H9 (cell line): Measurements from ENCODE around the gene AADAC. TPM values are rescaled to one million over a fixed set of nuclear protein-coding genes. Genes with fewer than 3 reads are reported as not detected.

ENCODE experiments used
- DNase-seq: peaks from one replicate; pipeline ENCODE4 v3.0.0-alpha.2; 2017
- H2AFZ ChIP-seq: one replicate; pipeline ENCODE4 v1.6.1; 2013; ENCODE audit warnings: mild to moderate bottlenecking, low read length, control low read depth, moderate library complexity
- H2AK5ac ChIP-seq: 2 replicates; pipeline ENCODE4 v1.6.1; 2013; ENCODE audit warnings: low read length, control low read depth, mixed read lengths; ENCODE audit not compliant: insufficient read length
- H2BK120ac ChIP-seq: one replicate; pipeline ENCODE4 v1.6.1; 2013; ENCODE audit warnings: low read depth, mild to moderate bottlenecking, low read length, control low read depth, inconsistent platforms; ENCODE audit not compliant: poor library complexity, severe bottlenecking
- H2BK12ac ChIP-seq: 2 replicates; pipeline ENCODE4 v1.6.1; 2013; ENCODE audit warnings: low read length, control low read depth, mixed read lengths, low read depth; ENCODE audit not compliant: insufficient read length
- H2BK15ac ChIP-seq: 2 replicates; pipeline ENCODE4 v1.6.1; 2013; ENCODE audit warnings: low read depth, low read length, control low read depth
- H2BK20ac ChIP-seq: one replicate; pipeline ENCODE4 v1.6.1; 2013; ENCODE audit warnings: low read depth, mild to moderate bottlenecking, low read length, control low read depth, inconsistent platforms; ENCODE audit not compliant: poor library complexity, severe bottlenecking
- H2BK5ac ChIP-seq: 2 replicates; pipeline ENCODE4 v1.6.1; 2013; ENCODE audit warnings: low read length, control low read depth, mixed read lengths; ENCODE audit not compliant: insufficient read length
- H3K14ac ChIP-seq: 2 replicates; pipeline ENCODE4 v1.6.1; 2013; ENCODE audit warnings: low read length, control low read depth; ENCODE audit not compliant: insufficient read depth
- H3K18ac ChIP-seq: 2 replicates; pipeline ENCODE4 v1.6.1; 2013; ENCODE audit warnings: low read depth, mild to moderate bottlenecking, mixed read lengths, low read length, control low read depth; ENCODE audit not compliant: insufficient read length
- H3K23ac ChIP-seq: 2 replicates; pipeline ENCODE4 v1.6.1; 2013; ENCODE audit warnings: low read length, control low read depth, mixed read lengths, low read depth; ENCODE audit not compliant: insufficient read length
- H3K23me2 ChIP-seq: 2 replicates; pipeline ENCODE4 v1.6.1; 2013; ENCODE audit warnings: low read depth, mild to moderate bottlenecking, mixed read lengths, low read length, control low read depth; ENCODE audit not compliant: insufficient read length, poor library complexity, severe bottlenecking
- H3K27ac ChIP-seq: 2 replicates; pipeline ENCODE4 v1.5.1; 2013; ENCODE audit warnings: low read length, control low read depth, mixed read lengths, low read depth; ENCODE audit not compliant: insufficient read length
- H3K27me3 ChIP-seq: 2 replicates; pipeline ENCODE4 v1.6.1; 2013; ENCODE audit warnings: low read length, control low read depth, inconsistent platforms; ENCODE audit not compliant: insufficient read depth
- H3K4ac ChIP-seq: 2 replicates; pipeline ENCODE4 v1.6.1; 2013; ENCODE audit warnings: low read depth, mild to moderate bottlenecking, control low read depth, inconsistent platforms, low read length, moderate library complexity
- H3K4me1 ChIP-seq: 2 replicates; pipeline ENCODE4 v1.6.1; 2013; ENCODE audit warnings: low read length, control low read depth, inconsistent platforms; ENCODE audit not compliant: insufficient read depth
- H3K4me2 ChIP-seq: 2 replicates; pipeline ENCODE4 v1.6.1; 2013; ENCODE audit warnings: low read length, control low read depth, mixed read lengths; ENCODE audit not compliant: insufficient read length, insufficient read depth
- H3K56ac ChIP-seq: 2 replicates; pipeline ENCODE4 v1.6.1; 2013; ENCODE audit warnings: low read depth, mild to moderate bottlenecking, mixed read lengths, low read length, control low read depth; ENCODE audit not compliant: insufficient read length
- H3K79me1 ChIP-seq: 2 replicates; pipeline ENCODE4 v1.6.1; 2013; ENCODE audit warnings: low read depth, mild to moderate bottlenecking, moderate library complexity, low read length, control low read depth, inconsistent platforms; ENCODE audit not compliant: insufficient read depth, poor library complexity, severe bottlenecking
- H3K79me2 ChIP-seq: 2 replicates; pipeline ENCODE4 v1.6.1; 2013; ENCODE audit warnings: low read length, control low read depth, inconsistent platforms; ENCODE audit not compliant: insufficient read depth
- H3K9ac ChIP-seq: 2 replicates; pipeline ENCODE4 v1.6.1; 2013; ENCODE audit warnings: low read length, control low read depth, mixed read lengths; ENCODE audit not compliant: insufficient read length; ENCODE audit errors: extremely low read depth
- H3K9me3 ChIP-seq: one replicate; pipeline ENCODE4 v1.6.1; 2013; ENCODE audit warnings: low read depth, low read length, inconsistent platforms; ENCODE audit not compliant: control insufficient read depth
- H3T11ph ChIP-seq: one replicate; pipeline ENCODE4 v1.6.1; 2013; ENCODE audit warnings: mild to moderate bottlenecking, low read length, control low read depth, inconsistent platforms
- H4K20me1 ChIP-seq: one replicate; pipeline ENCODE4 v1.6.1; 2013; ENCODE audit not compliant: control insufficient read depth, insufficient read length, insufficient read depth
- H4K5ac ChIP-seq: 2 replicates; pipeline ENCODE4 v1.6.1; 2013; ENCODE audit warnings: low read depth, mild to moderate bottlenecking, mixed read lengths, low read length, control low read depth; ENCODE audit not compliant: insufficient read length
- H4K8ac ChIP-seq: replicated peaks from 2 replicates; pipeline ENCODE4 v1.6.1; 2013; ENCODE audit warnings: low read length, control low read depth, mixed read lengths, low read depth; ENCODE audit not compliant: insufficient read length
- H4K91ac ChIP-seq: 2 replicates; pipeline ENCODE4 v1.6.1; 2013; ENCODE audit warnings: low read depth, mild to moderate bottlenecking, moderate library complexity, mixed read lengths, low read length, control low read depth; ENCODE audit not compliant: insufficient read length
- H3K27ac Mint-ChIP-seq, 3 experiments: 2 replicates in 2 of 3; 3 replicates in 1 of 3; pipeline ENCODE4 v1.8.0; 2020 to 2021; ENCODE audit warnings: mixed read lengths in 3 of 3, mild to moderate bottlenecking in 1 of 3, moderate library complexity in 1 of 3
- H3K27me3 Mint-ChIP-seq: 2 replicates; pipeline ENCODE4 v1.8.0; 2021; ENCODE audit warnings: low read depth, mild to moderate bottlenecking, moderate library complexity, mixed read lengths
- H3K36me3 Mint-ChIP-seq, 3 experiments: 2 replicates in 2 of 3; 3 replicates in 1 of 3; pipeline ENCODE4 v1.8.0; 2020 to 2021; ENCODE audit warnings: low read depth in 3 of 3, mixed read lengths in 3 of 3; ENCODE audit not compliant: insufficient read depth in 1 of 3
- H3K4me1 Mint-ChIP-seq, 2 experiments: 2 replicates each; pipeline ENCODE4 v1.8.0; 2020; ENCODE audit warnings: mixed read lengths in 2 of 2
- H3K4me3 Mint-ChIP-seq, 2 experiments: 2 replicates in 1 of 2; 3 replicates in 1 of 2; pipeline ENCODE4 v1.8.0; 2020 to 2021; ENCODE audit warnings: mild to moderate bottlenecking in 2 of 2, mixed read lengths in 2 of 2, moderate library complexity in 1 of 2
- H3K9me3 Mint-ChIP-seq, 2 experiments: 2 replicates in 1 of 2; 3 replicates in 1 of 2; pipeline ENCODE4 v1.8.0; 2020; ENCODE audit warnings: mild to moderate bottlenecking in 2 of 2, mixed read lengths in 2 of 2, moderate library complexity in 1 of 2
- whole genome bisulfite sequencing: extraction: QIAGEN DNeasy Blood & Tissue Kit; methylation state at CpG from one replicate; pipeline ENCODE4 v1.1.7; 2013; ENCODE audit warnings: missing lambda C conversion rate, low lambda C conversion rate, mixed read lengths; ENCODE audit not compliant: insufficient read length; ENCODE audit errors: extremely low coverage; 5-methylcytosine and 5-hydroxymethylcytosine counted together
- total RNA-seq: library from RNA; stranded (reverse); gene quantifications from 2 replicates; pipeline ENCODE4 v1.2.1, GENCODE V29; 2021
- TF ChIP-seq, protein P1 (sequence below): fragments of 200-600 bp; sonication (generic); conservative IDR thresholded peaks from 3 replicates; pipeline ENCODE4 v1.8.0; 2021; ENCODE audit warnings: antibody characterized with exemption, mild to moderate bottlenecking

AADAC gene
- total RNA-seq, 1 experiment from 2014 or later: not detected

DNA sequence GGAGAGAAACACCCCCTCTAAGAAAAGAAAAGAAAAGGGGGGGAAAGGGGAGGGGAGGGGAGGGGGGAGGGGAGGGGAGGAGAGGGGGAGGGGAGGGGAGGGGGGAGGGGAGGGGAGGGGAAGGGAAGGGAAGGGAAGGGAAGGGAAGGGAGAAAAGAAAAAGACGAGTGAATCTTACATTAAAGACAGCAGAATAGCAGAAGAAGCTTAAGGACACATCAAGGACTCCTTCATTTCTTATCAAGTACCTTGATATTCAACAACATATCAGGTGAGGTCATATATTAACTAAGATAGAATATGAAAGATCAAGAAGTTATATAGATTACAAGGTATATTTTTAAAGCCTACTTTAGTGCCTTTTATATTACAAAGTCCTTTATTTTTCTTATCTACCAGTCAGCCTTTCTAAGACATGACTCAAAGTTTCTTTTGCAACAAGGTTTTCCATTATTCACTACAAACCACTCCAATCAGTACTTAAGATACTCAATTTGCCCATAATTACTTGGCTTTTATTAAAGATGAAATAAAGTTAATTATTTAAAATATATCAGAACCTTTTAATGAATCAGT lies 17.7 kb upstream of the AADAC start:
- no peak overlapping the region for H2BK5ac ChIP-seq
- H3T11ph ChIP-seq: no peak overlapping the region
- no peaks in the 10 kb centered on the region; a peak in 1 of 5 replicates for H3K9me3 Mint-ChIP-seq
- no peaks in the 10 kb centered on the region for H3K79me1 ChIP-seq
- H3K9me3 ChIP-seq: no peaks in the 10 kb centered on the region
- H2BK20ac ChIP-seq: no peak overlapping the region
- no peak overlapping the region for H3K4me3 Mint-ChIP-seq
- no peak overlapping the region for H3K9ac ChIP-seq
- H3K18ac ChIP-seq: no peak overlapping the region
- H3K27me3 ChIP-seq: no peaks in the 10 kb centered on the region
- no peak overlapping the region for H3K56ac ChIP-seq
- H3K23ac ChIP-seq: no peak overlapping the region
- DNase-seq: no peak
- no peaks in the 10 kb centered on the region for H3K79me2 ChIP-seq
- no peak overlapping the region for H2AK5ac ChIP-seq
- H3K27ac ChIP-seq: no peak overlapping the region
- no peak overlapping the region for H3K27ac Mint-ChIP-seq
- H3K36me3 Mint-ChIP-seq: no peaks in the 10 kb centered on the region
- no peak overlapping the region for H2BK12ac ChIP-seq
- TF ChIP-seq, protein P1, sequence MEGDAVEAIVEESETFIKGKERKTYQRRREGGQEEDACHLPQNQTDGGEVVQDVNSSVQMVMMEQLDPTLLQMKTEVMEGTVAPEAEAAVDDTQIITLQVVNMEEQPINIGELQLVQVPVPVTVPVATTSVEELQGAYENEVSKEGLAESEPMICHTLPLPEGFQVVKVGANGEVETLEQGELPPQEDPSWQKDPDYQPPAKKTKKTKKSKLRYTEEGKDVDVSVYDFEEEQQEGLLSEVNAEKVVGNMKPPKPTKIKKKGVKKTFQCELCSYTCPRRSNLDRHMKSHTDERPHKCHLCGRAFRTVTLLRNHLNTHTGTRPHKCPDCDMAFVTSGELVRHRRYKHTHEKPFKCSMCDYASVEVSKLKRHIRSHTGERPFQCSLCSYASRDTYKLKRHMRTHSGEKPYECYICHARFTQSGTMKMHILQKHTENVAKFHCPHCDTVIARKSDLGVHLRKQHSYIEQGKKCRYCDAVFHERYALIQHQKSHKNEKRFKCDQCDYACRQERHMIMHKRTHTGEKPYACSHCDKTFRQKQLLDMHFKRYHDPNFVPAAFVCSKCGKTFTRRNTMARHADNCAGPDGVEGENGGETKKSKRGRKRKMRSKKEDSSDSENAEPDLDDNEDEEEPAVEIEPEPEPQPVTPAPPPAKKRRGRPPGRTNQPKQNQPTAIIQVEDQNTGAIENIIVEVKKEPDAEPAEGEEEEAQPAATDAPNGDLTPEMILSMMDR: no peak
- H2BK15ac ChIP-seq: no peak overlapping the region
- no peak overlapping the region for H3K14ac ChIP-seq
- H2BK120ac ChIP-seq: no peak overlapping the region
- no peak overlapping the region for H4K8ac ChIP-seq
- H4K91ac ChIP-seq: no peak overlapping the region
- no peaks in the 10 kb centered on the region for H4K20me1 ChIP-seq
- no CpG with 5 or more reads among the region's 1 CpG for WGBS
- H3K23me2 ChIP-seq: no peaks in the 10 kb centered on the region
- H3K27me3 Mint-ChIP-seq: no peaks in the 10 kb centered on the region
- H2AFZ ChIP-seq: no peak overlapping the region
- H3K4me1 Mint-ChIP-seq: no peaks in the 10 kb centered on the region
- H3K4me2 ChIP-seq: no peak overlapping the region
- no peak overlapping the region for H3K4ac ChIP-seq
- H4K5ac ChIP-seq: no peak overlapping the region
- H3K4me1 ChIP-seq: no peaks in the 10 kb centered on the region
